Measurements from ENCODE around the gene TACC2.
"Not testable (repeated sequence)": the region's sequence is repeated elsewhere in the genome, so short reads cannot be mapped to it uniquely, and the experiment has no call there.

Gene TACC2

GRCh38 chr10:121975295-121976086 lies 13.5 kb upstream of the TACC2 start:
- DNase-seq: peak; percentile 22
- in situ Hi-C loops (cut with MboI; ENCODE audit: low pct_unique_long_range_greater_than_20kb, low sequenced_read_pairs): no loop called here

- no peak for DNase-seq
- in situ Hi-C loops (cut with MboI; ENCODE audit: low pct_unique_long_range_greater_than_20kb, low sequenced_read_pairs): no loop called here
These were observed 12.4 kb upstream of the TACC2 start for GRCh38 chr10:121976607-121977006.

GRCh38 chr10:121978511-121978910 lies 10.5 kb upstream of the TACC2 start:
- in situ Hi-C loops (cut with MboI; ENCODE audit: low pct_unique_long_range_greater_than_20kb, low sequenced_read_pairs): no loop called here
- DNase-seq: no peak

GRCh38 chr10:121981346-121981745 lies 7.6 kb upstream of the TACC2 start:
- no peak for DNase-seq
- in situ Hi-C loops (cut with MboI; ENCODE audit: low pct_unique_long_range_greater_than_20kb, low sequenced_read_pairs): no loop called here

- DNase-seq: no peak
- in situ Hi-C loops (cut with MboI; ENCODE audit: low pct_unique_long_range_greater_than_20kb, low sequenced_read_pairs): no loop called here
These were observed 5.1 kb upstream of the TACC2 start for GRCh38 chr10:121983852-121984251.

- in situ Hi-C loops (cut with MboI; ENCODE audit: low pct_unique_long_range_greater_than_20kb, low sequenced_read_pairs): no loop called here
These were observed 4.5 kb upstream of the TACC2 start for GRCh38 chr10:121984463-121984862.

GRCh38 chr10:121990015-121990677 lies 1.2 kb downstream of the TACC2 start:
- in situ Hi-C loops (cut with MboI; ENCODE audit: low pct_unique_long_range_greater_than_20kb, low sequenced_read_pairs): no loop called here
- DNase-seq: no peak

More at GRCh38 chr10:121984463-121984862, 4.5 kb upstream of the TACC2 start:
- no peak for DNase-seq

GRCh38 chr10:121991727-121992126 lies 2.8 kb downstream of the TACC2 start:
- DNase-seq; in situ Hi-C loops (cut with MboI; ENCODE audit: low pct_unique_long_range_greater_than_20kb, low sequenced_read_pairs): not testable (repeated sequence)

GRCh38 chr10:121994429-121994941 lies 5.5 kb downstream of the TACC2 start:
- DNase-seq: no peak
- in situ Hi-C loops (cut with MboI; ENCODE audit: low pct_unique_long_range_greater_than_20kb, low sequenced_read_pairs): no loop called here

- no peak for DNase-seq
- in situ Hi-C loops (cut with MboI; ENCODE audit: low pct_unique_long_range_greater_than_20kb, low sequenced_read_pairs): no loop called here
These were observed 9.5 kb downstream of the TACC2 start for GRCh38 chr10:121998462-121998861.

GRCh38 chr10:121999301-121999700 lies 10.3 kb downstream of the TACC2 start:
- in situ Hi-C loops (cut with MboI; ENCODE audit: low pct_unique_long_range_greater_than_20kb, low sequenced_read_pairs): no loop called here
- DNase-seq: no peak

GRCh38 chr10:122001698-122002097 lies 12.7 kb downstream of the TACC2 start:
- in situ Hi-C loops (cut with MboI; ENCODE audit: low pct_unique_long_range_greater_than_20kb, low sequenced_read_pairs): no loop called here
- no peak for DNase-seq

- DNase-seq: no peak
- in situ Hi-C loops (cut with MboI; ENCODE audit: low pct_unique_long_range_greater_than_20kb, low sequenced_read_pairs): no loop called here
These were observed 18.5 kb downstream of the TACC2 start for GRCh38 chr10:122007415-122007814.

GRCh38 chr10:122010405-122011050 lies 21.6 kb downstream of the TACC2 start:
- in situ Hi-C loops (cut with MboI; ENCODE audit: low pct_unique_long_range_greater_than_20kb, low sequenced_read_pairs): no loop called here
- no peak for DNase-seq

GRCh38 chr10:122012731-122013130 lies 23.8 kb downstream of the TACC2 start:
- in situ Hi-C loops (cut with MboI; ENCODE audit: low pct_unique_long_range_greater_than_20kb, low sequenced_read_pairs): no loop called here

GRCh38 chr10:122013311-122013780 lies 24.4 kb downstream of the TACC2 start:
- in situ Hi-C loops (cut with MboI; ENCODE audit: low pct_unique_long_range_greater_than_20kb, low sequenced_read_pairs): no loop called here
- DNase-seq: no peak

More at GRCh38 chr10:122012731-122013130, 23.8 kb downstream of the TACC2 start:
- DNase-seq: no peak

- in situ Hi-C loops (cut with MboI; ENCODE audit: low pct_unique_long_range_greater_than_20kb, low sequenced_read_pairs): no loop called here
- no peak for DNase-seq
These were observed 25.8 kb downstream of the TACC2 start for GRCh38 chr10:122014652-122015248.

GRCh38 chr10:122017926-122018325 lies 29.0 kb downstream of the TACC2 start:
- DNase-seq: peak; percentile 9
- in situ Hi-C loops (cut with MboI; ENCODE audit: low pct_unique_long_range_greater_than_20kb, low sequenced_read_pairs): not testable (repeated sequence)

GRCh38 chr10:122018491-122018890 lies 29.5 kb downstream of the TACC2 start:
- DNase-seq: no peak
- in situ Hi-C loops (cut with MboI; ENCODE audit: low pct_unique_long_range_greater_than_20kb, low sequenced_read_pairs): no loop called here
